Fibroblast of lung (primary cell): ENCODE results near the gene LDLRAD4. TPM values are rescaled to one million over a fixed set of nuclear protein-coding genes. Genes with fewer than 3 reads are reported as not detected.

ENCODE experiments used
- DNase-seq, 2 donors: peaks; one replicate each; pipeline versions ENCODE4 v3.0.0 to v3.0.0-alpha.2; 2010; ENCODE audit warnings: low read depth in 2 of 2
- H2AFZ ChIP-seq: 2 replicates; pipeline ENCODE4 v1.5.1; 2012; ENCODE audit warnings: low read length, control low read depth, inconsistent platforms
- H3K27ac ChIP-seq: 2 replicates; pipeline ENCODE4 v1.5.1; 2011; ENCODE audit warnings: low read length, control low read depth; ENCODE audit not compliant: insufficient read depth
- H3K27me3 ChIP-seq: 2 replicates; pipeline ENCODE4 v1.5.1; 2011; ENCODE audit warnings: mild to moderate bottlenecking, low read length; ENCODE audit not compliant: control insufficient read depth, insufficient read depth
- H3K36me3 ChIP-seq: 2 replicates; pipeline ENCODE4 v1.5.1; 2011; ENCODE audit warnings: low read length; ENCODE audit not compliant: control insufficient read depth, insufficient read depth
- H3K4me1 ChIP-seq: 2 replicates; pipeline ENCODE4 v1.5.1; 2011; ENCODE audit warnings: low read length; ENCODE audit not compliant: control insufficient read depth, insufficient read depth; ENCODE audit errors: extremely low read depth
- H3K4me2 ChIP-seq: 2 replicates; pipeline ENCODE4 v1.5.1; 2011; ENCODE audit warnings: low read length, control low read depth; ENCODE audit not compliant: insufficient read depth; ENCODE audit errors: extremely low read depth
- H3K4me3 ChIP-seq, 4 experiments: fragments of 200-600 bp in 1 of 4; sonication (generic) in 1 of 4; replicated peaks in 1 of 4; 2 replicates each; pipeline ENCODE4 v1.5.1; 2011 to 2016; ENCODE audit warnings: low read length in 4 of 4, low read depth in 3 of 4, mild to moderate bottlenecking in 3 of 4, control low read depth in 2 of 4, inconsistent platforms in 1 of 4, mixed read lengths in 1 of 4; ENCODE audit not compliant: insufficient read depth in 1 of 4; ENCODE audit errors: control extremely low read depth in 1 of 4
- H3K79me2 ChIP-seq: 2 replicates; pipeline ENCODE4 v1.5.1; 2012; ENCODE audit warnings: mild to moderate bottlenecking, low read length, inconsistent platforms; ENCODE audit not compliant: control insufficient read depth, insufficient read depth
- H3K9ac ChIP-seq: 2 replicates; pipeline ENCODE4 v1.5.1; 2011; ENCODE audit warnings: mild to moderate bottlenecking, low read length, control low read depth; ENCODE audit not compliant: insufficient read depth
- H3K9me3 ChIP-seq: 2 replicates; pipeline ENCODE4 v1.5.1; 2012; ENCODE audit warnings: low read depth, low read length; ENCODE audit not compliant: control insufficient read depth, insufficient read depth
- H4K20me1 ChIP-seq: 2 replicates; pipeline ENCODE4 v1.5.1; 2011; ENCODE audit warnings: low read length; ENCODE audit not compliant: control insufficient read depth, insufficient read depth; ENCODE audit errors: extremely low read depth
- EZH2 ChIP-seq: IDR thresholded peaks from 2 replicates; pipeline ENCODE4 v1.5.1; 2012; ENCODE audit warnings: low read length, control low read depth, mild to moderate bottlenecking; ENCODE audit errors: missing control alignments
- polyA plus RNA-seq, 2 donors: library from polyadenylated mRNA; depleted of rRNA in 1 of 2; stranded (reverse) in 1 of 2; unstranded in 1 of 2; fragments of >200 nt; gene quantifications; 2 replicates each; pipeline ENCODE4 v1.2.1, GENCODE V29; 2011 to 2012; ENCODE audit warnings: missing spikeins in 1 of 2
- total RNA-seq: library from RNA; depleted of rRNA; stranded (reverse); fragments of >200 nt; gene quantifications from 2 replicates; pipeline ENCODE4 v1.2.1, GENCODE V29; 2014
- TF ChIP-seq, protein P1 (sequence below), 2 donors: IDR thresholded peaks in 1 of 2; conservative IDR thresholded peaks in 1 of 2; 1 replicate in 1 of 2; 2 replicates in 1 of 2; pipeline ENCODE4 v1.5.1; 2011 to 2012; ENCODE audit warnings: low read length in 2 of 2, control low read depth in 1 of 2, inconsistent platforms in 1 of 2, low read depth in 1 of 2, mild to moderate bottlenecking in 1 of 2

The LDLRAD4 gene
- total and polyA plus RNA-seq, 2 donors (not counting 1 experiment from before 2014, with no cell fraction given) = not detected

DNA sequence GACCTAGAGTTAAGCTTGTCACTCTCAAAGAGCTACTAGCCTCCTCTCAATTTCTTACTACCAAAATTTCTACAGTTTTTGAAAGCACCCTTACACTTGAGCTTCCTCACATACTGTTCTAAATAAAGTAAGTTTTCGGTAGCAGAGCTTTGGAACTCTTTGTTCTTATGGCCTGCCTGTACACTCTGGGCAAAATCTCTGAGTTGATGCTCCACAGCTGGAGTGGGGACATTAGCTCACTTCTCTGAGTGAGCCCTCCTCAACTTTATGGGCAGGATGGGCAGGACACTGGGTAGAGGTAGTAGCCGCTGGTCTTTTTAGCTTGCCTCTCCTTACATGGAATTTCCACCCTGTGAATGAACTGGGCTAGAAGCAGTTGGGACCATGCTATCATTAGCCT, 380.0 kb downstream of the LDLRAD4 start:
- no peak overlapping the region for H2AFZ ChIP-seq
- no peak overlapping the region for H3K4me2 ChIP-seq
- no peak for DNase-seq
- no peaks in the 10 kb centered on the region for H3K27me3 ChIP-seq
- H3K27ac ChIP-seq = no peak overlapping the region
- no peaks in the 10 kb centered on the region for H3K36me3 ChIP-seq
- no peaks in the 10 kb centered on the region for H3K9me3 ChIP-seq
- no peaks in the 10 kb centered on the region for H3K79me2 ChIP-seq
- H3K4me1 ChIP-seq = no peaks in the 10 kb centered on the region
- H4K20me1 ChIP-seq = no peaks in the 10 kb centered on the region
- no peak for TF ChIP-seq EZH2
- TF ChIP-seq, protein P1, sequence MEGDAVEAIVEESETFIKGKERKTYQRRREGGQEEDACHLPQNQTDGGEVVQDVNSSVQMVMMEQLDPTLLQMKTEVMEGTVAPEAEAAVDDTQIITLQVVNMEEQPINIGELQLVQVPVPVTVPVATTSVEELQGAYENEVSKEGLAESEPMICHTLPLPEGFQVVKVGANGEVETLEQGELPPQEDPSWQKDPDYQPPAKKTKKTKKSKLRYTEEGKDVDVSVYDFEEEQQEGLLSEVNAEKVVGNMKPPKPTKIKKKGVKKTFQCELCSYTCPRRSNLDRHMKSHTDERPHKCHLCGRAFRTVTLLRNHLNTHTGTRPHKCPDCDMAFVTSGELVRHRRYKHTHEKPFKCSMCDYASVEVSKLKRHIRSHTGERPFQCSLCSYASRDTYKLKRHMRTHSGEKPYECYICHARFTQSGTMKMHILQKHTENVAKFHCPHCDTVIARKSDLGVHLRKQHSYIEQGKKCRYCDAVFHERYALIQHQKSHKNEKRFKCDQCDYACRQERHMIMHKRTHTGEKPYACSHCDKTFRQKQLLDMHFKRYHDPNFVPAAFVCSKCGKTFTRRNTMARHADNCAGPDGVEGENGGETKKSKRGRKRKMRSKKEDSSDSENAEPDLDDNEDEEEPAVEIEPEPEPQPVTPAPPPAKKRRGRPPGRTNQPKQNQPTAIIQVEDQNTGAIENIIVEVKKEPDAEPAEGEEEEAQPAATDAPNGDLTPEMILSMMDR (conservative IDR thresholded peaks at IDR 0.05 in 1 of 2, IDR thresholded peaks at IDR 0.05 in 1 of 2; ENCODE audit: low read depth in 1 of 2, low read length in 2 of 2) = no peak
- H3K4me3 ChIP-seq = no peak overlapping the region
- H3K9ac ChIP-seq = no peak overlapping the region

DNA sequence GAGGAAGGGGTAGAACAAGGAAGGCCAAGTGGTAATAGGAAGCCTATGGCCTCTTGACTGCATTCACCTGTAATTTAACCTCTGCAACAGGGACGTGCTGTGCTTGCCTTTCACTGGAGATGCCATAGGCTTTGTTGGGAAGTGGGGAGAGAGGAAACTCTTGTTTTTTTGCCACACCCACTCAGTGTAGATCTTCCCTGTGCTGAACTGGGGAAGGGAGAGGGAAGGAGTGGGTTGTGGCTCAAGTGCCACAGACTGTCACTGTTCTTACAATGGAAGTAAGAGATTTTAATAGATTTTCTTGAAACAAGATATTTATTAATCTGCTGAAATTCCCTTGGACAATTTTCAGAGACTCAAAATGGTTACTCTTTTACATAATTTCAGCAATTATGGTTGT, 380.5 kb downstream of the LDLRAD4 start:
- Histone ChIP-seq H3K9ac (no peak overlapping the region), H3K27ac (no peak overlapping the region), H2AFZ (no peak overlapping the region), H3K27me3 (no peaks in the 10 kb centered on the region), H3K4me1 (no peaks in the 10 kb centered on the region), H3K9me3 (no peaks in the 10 kb centered on the region), H3K4me3 (no peak overlapping the region), H4K20me1 (no peaks in the 10 kb centered on the region), H3K79me2 (no peaks in the 10 kb centered on the region), H3K4me2 (no peak overlapping the region), H3K36me3 (no peaks in the 10 kb centered on the region)
- no peak for DNase-seq
- no peak for TF ChIP-seq EZH2
- TF ChIP-seq, protein P1 (conservative IDR thresholded peaks at IDR 0.05 in 1 of 2, IDR thresholded peaks at IDR 0.05 in 1 of 2; ENCODE audit: low read depth in 1 of 2, low read length in 2 of 2) = no peak

DNA sequence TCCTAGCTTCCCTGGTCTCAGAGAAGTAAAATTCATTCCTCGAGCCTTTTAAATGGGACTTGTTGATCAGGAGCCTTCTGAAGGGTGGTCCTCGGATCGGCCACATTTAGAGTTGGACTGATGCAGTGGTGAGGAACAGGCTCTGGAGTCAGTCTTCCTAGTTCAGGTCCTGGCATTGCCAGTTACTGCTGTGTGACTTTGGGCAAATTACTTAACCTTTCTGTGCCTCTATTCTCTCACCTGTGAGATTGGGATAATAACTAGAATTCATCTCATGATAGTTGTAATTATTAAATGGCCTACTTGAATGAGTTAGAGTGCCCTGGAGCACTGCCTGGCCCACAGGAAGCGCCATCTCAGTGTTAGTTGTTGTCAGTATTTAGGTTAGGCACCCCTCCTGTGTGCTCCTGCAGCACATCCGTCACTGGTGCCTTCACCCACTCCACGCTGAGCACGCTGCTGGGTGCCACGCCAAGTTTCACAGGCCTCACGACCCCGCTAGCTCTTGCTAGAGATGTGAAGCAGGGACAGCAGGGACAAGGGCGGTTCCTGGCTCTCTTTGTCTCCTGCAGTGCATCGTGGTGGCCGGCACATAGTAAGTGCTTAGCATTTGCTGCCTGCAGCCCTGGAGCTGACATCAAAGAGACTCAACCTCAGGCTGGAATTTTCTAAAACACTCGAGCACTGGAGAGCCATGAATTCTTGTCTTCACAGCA, 384.9 kb downstream of the LDLRAD4 start:
- Histone ChIP-seq H3K79me2 (no peaks in the 10 kb centered on the region), H2AFZ (no peak overlapping the region), H3K4me3 (no peak overlapping the region), H3K9ac (no peak overlapping the region), H3K27ac (no peak overlapping the region), H3K36me3 (no peaks in the 10 kb centered on the region), H3K9me3 (no peaks in the 10 kb centered on the region), H3K4me1 (no peaks in the 10 kb centered on the region), H3K27me3 (no peaks in the 10 kb centered on the region), H3K4me2 (no peak overlapping the region), H4K20me1 (no peaks in the 10 kb centered on the region)
- TF ChIP-seq EZH2 = no peak
- TF ChIP-seq, protein P1 (conservative IDR thresholded peaks at IDR 0.05 in 1 of 2, IDR thresholded peaks at IDR 0.05 in 1 of 2; ENCODE audit: low read depth in 1 of 2, low read length in 2 of 2) = no peak
- DNase-seq = no peak
